GM21786 (cell line): ENCODE results near the gene GPSM1.
A peak's percentile ranks its signal among the peaks of the same experiment; 100 is the strongest.
"Not testable (repeated sequence)": the region's sequence is repeated elsewhere in the genome, so short reads cannot be mapped to it uniquely, and the experiment has no call there.

Experiments
- ATAC-seq: cut with Tn5 transposase; IDR thresholded peaks from one replicate; pipeline ENCODE4 v1.9.1; 2021; ENCODE audit not compliant: unreplicated experiment

GPSM1 gene

GRCh38 chr9:136393531-136393930 is 66.2 kb downstream of the GPSM1 start:
- ATAC-seq, result no peak

- no peak for ATAC-seq
These were observed 67.1 kb downstream of the GPSM1 start for GRCh38 chr9:136394312-136395019.

- no peak for ATAC-seq
These were observed 67.6 kb downstream of the GPSM1 start for GRCh38 chr9:136395020-136395340.

GRCh38 chr9:136395345-136396218 is 68.2 kb downstream of the GPSM1 start:
- no peak for ATAC-seq

GRCh38 chr9:136396219-136396515 is 68.8 kb downstream of the GPSM1 start:
- no peak for ATAC-seq

- no peak for ATAC-seq
These were observed 70.3 kb downstream of the GPSM1 start for GRCh38 chr9:136397643-136398042.

- no peak for ATAC-seq
These were observed 70.9 kb downstream of the GPSM1 start for GRCh38 chr9:136398286-136398685.

- no peak for ATAC-seq
These were observed 72.1 kb downstream of the GPSM1 start for GRCh38 chr9:136399176-136400037.

- ATAC-seq, result peak; percentile 55
These were observed 72.9 kb downstream of the GPSM1 start, which contains the start of gene SNAPC4 for GRCh38 chr9:136400038-136400834. Gene SNAPC4, minus strand, starts transcription at chr9:136400170. Its CDS starts 1,742 bp downstream, at chr9:136398428.

- no peak for ATAC-seq
These were observed 74.0 kb downstream of the GPSM1 start for GRCh38 chr9:136401173-136401922.

- ATAC-seq, result no peak
These were observed 74.7 kb downstream of the GPSM1 start for GRCh38 chr9:136402067-136402466.

- ATAC-seq, result no peak
These were observed 76.2 kb downstream of the GPSM1 start for GRCh38 chr9:136403538-136403914.

GRCh38 chr9:136403915-136404800 is 76.8 kb downstream of the GPSM1 start:
- ATAC-seq, result no peak

GRCh38 chr9:136404801-136405136 is 77.4 kb downstream of the GPSM1 start:
- ATAC-seq, result no peak

GRCh38 chr9:136405481-136405880 is 78.1 kb downstream of the GPSM1 start:
- no peak for ATAC-seq

GRCh38 chr9:136405904-136406303 is 78.6 kb downstream of the GPSM1 start:
- not testable (repeated sequence) for ATAC-seq

- not testable (repeated sequence) for ATAC-seq
These were observed 79.7 kb downstream of the GPSM1 start for GRCh38 chr9:136407061-136407460.

GRCh38 chr9:136407911-136408310 is 80.6 kb downstream of the GPSM1 start:
- ATAC-seq, result no peak
